ENCODE results near the gene ETV6. TPM values are rescaled to one million over a fixed set of nuclear protein-coding genes. Genes with fewer than 3 reads are reported as not detected.

Gene ETV6
- total RNA-seq, 6 experiments from 2014 or later = 14.6 to 20.5 (median 16.6) TPM

DNA sequence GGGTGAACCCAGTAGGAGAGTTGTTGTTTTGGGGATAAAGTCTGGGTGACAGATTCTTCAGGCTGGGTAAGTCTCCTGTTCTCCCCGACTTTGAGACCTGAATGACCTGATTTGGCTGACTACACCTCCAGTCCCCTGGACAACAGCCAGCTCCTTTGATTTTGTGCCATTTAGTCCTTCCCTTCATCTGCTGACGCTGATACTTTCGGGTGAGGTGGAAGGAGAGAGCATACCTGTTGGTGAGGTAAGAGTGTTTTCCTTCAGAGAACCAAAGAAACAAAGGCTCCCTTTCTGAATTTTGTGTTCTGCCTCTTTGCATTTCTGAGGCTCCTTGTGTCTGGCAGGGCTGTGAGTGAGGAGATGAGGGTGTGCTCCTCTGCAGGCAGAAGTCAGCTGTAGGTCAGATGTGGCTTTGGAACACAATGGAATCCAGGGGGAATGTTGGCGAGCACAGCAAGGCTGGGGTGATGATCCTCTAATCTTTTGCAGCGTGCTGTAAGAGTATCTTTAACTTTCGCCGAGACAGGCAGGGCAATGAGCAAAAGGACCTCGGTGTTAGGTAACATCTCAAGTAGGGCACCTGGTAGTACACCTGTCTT is 12.1 kb downstream of the ETV6 start:
- Mint-ChIP-seq H3K4me3 (no peak overlapping the region), H3K27me3 (ENCODE audit: insufficient read depth) (no peaks in the 10 kb centered on the region), H3K4me1 (ENCODE audit: low read depth) (peaks cover 50% of the 10 kb centered on the region), H3K9me3 (no peaks in the 10 kb centered on the region), H3K27ac (no peak overlapping the region), H3K36me3 (ENCODE audit: low read depth) (peaks cover 31% of the 10 kb centered on the region)
- TF ChIP-seq, protein P1, sequence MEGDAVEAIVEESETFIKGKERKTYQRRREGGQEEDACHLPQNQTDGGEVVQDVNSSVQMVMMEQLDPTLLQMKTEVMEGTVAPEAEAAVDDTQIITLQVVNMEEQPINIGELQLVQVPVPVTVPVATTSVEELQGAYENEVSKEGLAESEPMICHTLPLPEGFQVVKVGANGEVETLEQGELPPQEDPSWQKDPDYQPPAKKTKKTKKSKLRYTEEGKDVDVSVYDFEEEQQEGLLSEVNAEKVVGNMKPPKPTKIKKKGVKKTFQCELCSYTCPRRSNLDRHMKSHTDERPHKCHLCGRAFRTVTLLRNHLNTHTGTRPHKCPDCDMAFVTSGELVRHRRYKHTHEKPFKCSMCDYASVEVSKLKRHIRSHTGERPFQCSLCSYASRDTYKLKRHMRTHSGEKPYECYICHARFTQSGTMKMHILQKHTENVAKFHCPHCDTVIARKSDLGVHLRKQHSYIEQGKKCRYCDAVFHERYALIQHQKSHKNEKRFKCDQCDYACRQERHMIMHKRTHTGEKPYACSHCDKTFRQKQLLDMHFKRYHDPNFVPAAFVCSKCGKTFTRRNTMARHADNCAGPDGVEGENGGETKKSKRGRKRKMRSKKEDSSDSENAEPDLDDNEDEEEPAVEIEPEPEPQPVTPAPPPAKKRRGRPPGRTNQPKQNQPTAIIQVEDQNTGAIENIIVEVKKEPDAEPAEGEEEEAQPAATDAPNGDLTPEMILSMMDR (IDR thresholded peaks at IDR 0.05) = no peak
- DNase-seq = no peak

DNA sequence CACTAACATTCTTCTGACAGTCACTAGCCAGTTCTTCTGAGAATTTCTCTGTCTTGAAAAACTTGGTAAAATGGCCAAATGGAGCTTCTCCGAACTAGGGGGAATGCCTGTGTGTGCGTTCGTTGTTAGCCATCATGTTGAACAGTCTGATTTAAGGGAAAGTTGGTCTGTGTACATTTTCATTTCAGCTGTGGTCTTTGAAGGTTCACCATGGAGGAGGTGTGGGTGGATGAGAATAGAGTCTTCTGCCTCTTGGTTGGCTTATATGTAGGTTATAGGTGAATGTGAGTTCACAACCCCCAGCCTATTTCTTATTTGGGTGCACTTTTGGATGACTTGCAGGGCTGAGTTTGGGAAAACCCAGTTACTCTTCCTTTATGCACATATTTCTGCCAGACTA is 12.9 kb downstream of the ETV6 start:
- H3K27ac Mint-ChIP-seq = no peak overlapping the region
- no peaks in the 10 kb centered on the region for H3K9me3 Mint-ChIP-seq
- no peaks in the 10 kb centered on the region for H3K27me3 Mint-ChIP-seq (ENCODE audit: insufficient read depth)
- peaks cover 23% of the 10 kb centered on the region for H3K36me3 Mint-ChIP-seq (ENCODE audit: low read depth)
- TF ChIP-seq, protein P1 (IDR thresholded peaks at IDR 0.05) = no peak
- peaks cover 42% of the 10 kb centered on the region for H3K4me1 Mint-ChIP-seq (ENCODE audit: low read depth)
- DNase-seq = no peak
- H3K4me3 Mint-ChIP-seq = no peak overlapping the region

DNA sequence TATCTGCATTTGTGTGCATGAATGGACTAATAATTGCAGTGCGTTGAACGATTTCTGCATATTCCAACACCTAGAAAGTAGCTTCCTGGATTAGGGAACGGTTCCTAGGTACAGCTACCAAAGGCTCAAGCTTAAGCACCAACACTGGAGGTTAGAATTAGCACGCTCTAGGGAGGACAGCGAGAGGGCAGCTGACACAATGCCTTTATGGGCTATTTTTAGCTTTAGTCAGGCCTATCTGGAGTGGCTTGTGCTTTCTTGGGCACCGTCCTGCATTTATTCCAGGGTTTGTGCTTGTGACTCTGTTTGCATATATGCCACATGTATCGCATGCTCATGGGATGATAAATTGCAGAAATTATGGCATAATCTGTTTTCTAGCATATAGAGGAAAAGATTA is 13.7 kb downstream of the ETV6 start:
- H3K4me1 Mint-ChIP-seq (ENCODE audit: low read depth) = peaks cover 35% of the 10 kb centered on the region
- H3K27me3 Mint-ChIP-seq (ENCODE audit: insufficient read depth) = no peaks in the 10 kb centered on the region
- TF ChIP-seq, protein P1 (IDR thresholded peaks at IDR 0.05) = no peak
- H3K27ac Mint-ChIP-seq = no peak overlapping the region
- no peak overlapping the region for H3K4me3 Mint-ChIP-seq
- H3K36me3 Mint-ChIP-seq (ENCODE audit: low read depth) = peaks cover 18% of the 10 kb centered on the region
- DNase-seq = no peak
- H3K9me3 Mint-ChIP-seq = no peaks in the 10 kb centered on the region

DNA sequence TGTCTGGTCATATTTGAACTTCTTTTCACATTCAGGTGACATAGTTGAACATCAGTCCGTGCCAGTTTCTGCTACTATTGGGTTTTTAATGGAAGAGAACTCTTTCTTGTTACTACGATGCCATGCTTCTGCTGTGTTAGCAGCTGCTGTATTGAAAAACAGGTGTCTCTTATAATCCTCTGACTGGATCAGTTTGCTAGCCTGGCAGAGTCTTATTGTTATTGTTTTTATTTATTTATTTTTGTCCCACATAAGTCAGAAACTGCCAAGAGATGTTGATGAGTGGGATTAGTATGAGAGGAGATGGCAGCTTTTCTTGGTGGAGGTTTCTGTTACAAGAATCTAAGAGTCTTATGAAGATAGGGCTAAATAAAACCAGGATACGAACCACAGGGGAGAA is 14.6 kb downstream of the ETV6 start:
- H3K4me3 Mint-ChIP-seq = no peak overlapping the region
- TF ChIP-seq, protein P1 (IDR thresholded peaks at IDR 0.05) = no peak
- H3K27ac Mint-ChIP-seq = no peak overlapping the region
- no peaks in the 10 kb centered on the region for H3K9me3 Mint-ChIP-seq
- peaks cover 25% of the 10 kb centered on the region for H3K4me1 Mint-ChIP-seq (ENCODE audit: low read depth)
- H3K27me3 Mint-ChIP-seq (ENCODE audit: insufficient read depth) = no peaks in the 10 kb centered on the region
- H3K36me3 Mint-ChIP-seq (ENCODE audit: low read depth) = peaks cover 18% of the 10 kb centered on the region
- DNase-seq = no peak

DNA sequence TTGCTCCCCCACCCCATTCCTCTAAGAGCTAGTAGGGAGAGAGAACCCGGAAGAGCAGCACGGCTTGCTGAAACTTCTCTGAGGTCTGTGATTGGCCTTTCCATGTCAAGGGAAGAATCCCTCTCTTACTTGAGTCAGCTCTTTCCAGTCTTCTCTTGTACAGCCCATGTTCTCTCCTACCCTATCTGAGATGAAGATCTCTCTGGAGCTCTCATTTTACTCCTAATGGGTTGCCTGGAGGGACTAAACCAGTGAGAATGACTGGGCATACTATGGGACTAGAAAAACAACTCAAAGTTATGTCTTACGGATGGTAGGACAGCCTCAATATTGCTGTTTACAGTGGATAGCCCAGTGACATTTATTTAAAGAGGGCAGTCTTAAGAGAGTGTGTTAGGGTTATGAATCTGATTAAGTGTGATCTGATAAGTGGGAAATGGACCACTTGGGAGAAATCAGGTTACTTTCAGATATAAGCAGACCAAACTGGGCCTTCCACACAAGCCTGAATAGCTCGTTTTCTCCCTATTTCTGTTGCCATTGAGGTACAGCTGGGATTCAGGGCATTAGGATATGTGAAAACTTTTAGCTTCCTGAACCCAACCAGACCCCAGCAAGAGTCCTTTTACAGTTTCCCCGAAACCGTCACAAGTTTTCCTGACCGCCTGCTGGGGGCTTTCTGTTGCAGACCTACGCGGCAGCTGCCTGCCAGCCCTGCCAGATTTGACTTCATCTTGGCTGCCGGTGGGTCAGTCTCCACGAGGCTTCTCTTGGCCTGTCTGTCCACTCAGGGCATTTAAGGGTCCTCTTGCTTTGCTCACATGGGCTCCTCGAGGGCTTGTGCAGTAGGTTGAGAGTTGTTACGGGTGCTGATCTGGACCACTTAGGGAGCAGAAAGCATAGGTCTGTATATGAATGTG is 16.9 kb downstream of the ETV6 start:
- H3K9me3 Mint-ChIP-seq = no peaks in the 10 kb centered on the region
- H3K27me3 Mint-ChIP-seq (ENCODE audit: insufficient read depth) = no peaks in the 10 kb centered on the region
- no peak overlapping the region for H3K27ac Mint-ChIP-seq
- H3K4me3 Mint-ChIP-seq = no peak overlapping the region
- peaks cover 12% of the 10 kb centered on the region for H3K36me3 Mint-ChIP-seq (ENCODE audit: low read depth)
- H3K4me1 Mint-ChIP-seq (ENCODE audit: low read depth) = peaks cover 12% of the 10 kb centered on the region; the same call in 1 of the 2 replicates
- TF ChIP-seq, protein P1 (IDR thresholded peaks at IDR 0.05) = no peak
- DNase-seq = no peak

Data from HFFc6 (cell line).